DOHH2 (cell line): ENCODE measurements around the gene PECR.

Source experiments
- H3F3A ChIP-seq: fragments of 200-600 bp; sonication (generic), shearing (Covaris generic); 2 replicates; pipeline ENCODE4 v1.6.0; 2016; ENCODE audit warnings: antibody characterized with exemption, mild to moderate bottlenecking; ENCODE audit not compliant: control insufficient read depth, insufficient read depth
- H3K27ac ChIP-seq: fragments of 200-600 bp; sonication (generic); 2 replicates; pipeline ENCODE4 v1.5.1; 2014; ENCODE audit warnings: low read depth, mild to moderate bottlenecking, low read length, moderate library complexity
- H3K27me3 ChIP-seq: fragments of 200-600 bp; sonication (generic); 2 replicates; pipeline ENCODE4 v1.6.1; 2014; ENCODE audit warnings: mild to moderate bottlenecking, low read length, mixed read lengths; ENCODE audit not compliant: control insufficient read depth
- H3K36me3 ChIP-seq: fragments of 200-600 bp; sonication (generic); 2 replicates; pipeline ENCODE4 v1.6.1; 2014; ENCODE audit warnings: mild to moderate bottlenecking, low read length, moderate library complexity, mixed read lengths; ENCODE audit not compliant: control insufficient read depth
- H3K4me1 ChIP-seq: fragments of 200-600 bp; sonication (generic); 2 replicates; pipeline ENCODE4 v1.6.1; 2014; ENCODE audit warnings: mild to moderate bottlenecking, low read length, mixed read lengths; ENCODE audit not compliant: control insufficient read depth
- H3K4me2 ChIP-seq: fragments of 200-600 bp; sonication (generic); 2 replicates; pipeline ENCODE4 v1.6.0; 2014; ENCODE audit warnings: mild to moderate bottlenecking, low read length, moderate library complexity
- H3K4me3 ChIP-seq: fragments of 200-600 bp; sonication (generic); 2 replicates; pipeline ENCODE4 v1.5.1; 2014; ENCODE audit warnings: mild to moderate bottlenecking, low read length, mixed read lengths
- H3K79me2 ChIP-seq: fragments of 200-600 bp; sonication (generic); 2 replicates; pipeline ENCODE4 v1.6.1; 2014; ENCODE audit warnings: mild to moderate bottlenecking, low read length, mixed read lengths; ENCODE audit not compliant: control insufficient read depth
- H3K9me2 ChIP-seq: fragments of 200-600 bp; sonication (generic); replicated peaks from 2 replicates; pipeline ENCODE4 v1.6.1; 2014; ENCODE audit warnings: mild to moderate bottlenecking, low read length, mixed read lengths; ENCODE audit not compliant: control insufficient read depth
- H3K9me3 ChIP-seq: fragments of 200-600 bp; sonication (generic); 2 replicates; pipeline ENCODE4 v1.6.1; 2014; ENCODE audit warnings: antibody characterized with exemption, low read length, mixed read lengths; ENCODE audit not compliant: control insufficient read depth, insufficient read depth
- H4K20me1 ChIP-seq: fragments of 200-600 bp; sonication (generic); 2 replicates; pipeline ENCODE4 v1.6.0; 2014; ENCODE audit warnings: low read depth, mild to moderate bottlenecking, antibody characterized with exemption, low read length, moderate library complexity; ENCODE audit not compliant: control insufficient read depth, insufficient read depth
- CTCF ChIP-seq: fragments of 200-600 bp; sonication (generic); IDR thresholded peaks from one replicate; pipeline ENCODE4 v1.5.1; 2014; ENCODE audit warnings: antibody characterized with exemption, mild to moderate bottlenecking, low read depth, low read length; ENCODE audit not compliant: poor library complexity, severe bottlenecking
- EZH2phosphoT487 ChIP-seq: fragments of 200-600 bp; sonication (generic); IDR thresholded peaks from 2 replicates; pipeline ENCODE4 v1.6.1; 2017; ENCODE audit warnings: borderline replicate concordance, mild to moderate bottlenecking, antibody characterized with exemption, low read length, moderate library complexity, mixed read lengths

Gene PECR

GRCh38 chr2:216078776-216079175 lies 2.8 kb downstream of the PECR start:
- H3K27me3 ChIP-seq, result peaks cover 32% of the 10 kb centered on the region
- no peaks in the 10 kb centered on the region for H3K9me2 ChIP-seq
- no peak overlapping the region for H3K4me3 ChIP-seq
- H3K9me3 ChIP-seq, result no peaks in the 10 kb centered on the region
- H3K4me2 ChIP-seq, result no peak overlapping the region
- no peaks in the 10 kb centered on the region for H3K79me2 ChIP-seq
- no peaks in the 10 kb centered on the region for H4K20me1 ChIP-seq
- TF ChIP-seq EZH2phosphoT487 (no peak), CTCF (no peak)
- no peak overlapping the region for H3K27ac ChIP-seq
- peaks cover 4% of the 10 kb centered on the region; the same call in 1 of the 2 replicates for H3K4me1 ChIP-seq
- H3K36me3 ChIP-seq, result no peaks in the 10 kb centered on the region
- H3F3A ChIP-seq, result no peaks in the 10 kb centered on the region

- no peaks in the 10 kb centered on the region for H4K20me1 ChIP-seq
- no peak overlapping the region for H3K27ac ChIP-seq
- H3K9me2 ChIP-seq, result no peaks in the 10 kb centered on the region
- no peak overlapping the region for H3K4me3 ChIP-seq
- no peaks in the 10 kb centered on the region for H3K9me3 ChIP-seq
- H3K4me2 ChIP-seq, result no peak overlapping the region
- H3K79me2 ChIP-seq, result no peaks in the 10 kb centered on the region
- peaks cover 6% of the 10 kb centered on the region; the same call in 1 of the 2 replicates for H3K27me3 ChIP-seq
- no peaks in the 10 kb centered on the region for H3K4me1 ChIP-seq
- TF ChIP-seq CTCF, result no peak
- TF ChIP-seq EZH2phosphoT487, result no peak
- no peaks in the 10 kb centered on the region for H3F3A ChIP-seq
- no peaks in the 10 kb centered on the region for H3K36me3 ChIP-seq
Observed at GRCh38 chr2:216075510-216076485, 5.8 kb downstream of the PECR start.

GRCh38 chr2:216074794-216075193 lies 6.8 kb downstream of the PECR start:
- Histone ChIP-seq H3K4me3 (no peak overlapping the region), H3K9me3 (no peaks in the 10 kb centered on the region), H3K9me2 (no peaks in the 10 kb centered on the region), H3K4me2 (no peak overlapping the region), H3K4me1 (no peaks in the 10 kb centered on the region), H3K79me2 (no peaks in the 10 kb centered on the region), H3K27me3 (peaks cover 3% of the 10 kb centered on the region; the same call in 1 of the 2 replicates), H3F3A (no peaks in the 10 kb centered on the region), H4K20me1 (no peaks in the 10 kb centered on the region), H3K36me3 (no peaks in the 10 kb centered on the region), H3K27ac (no peak overlapping the region)
- TF ChIP-seq EZH2phosphoT487, result no peak
- TF ChIP-seq CTCF, result no peak
